NK-92 (cell line): ENCODE data around the gene FAM72C.
"Not testable (repeated sequence)": the region's sequence is repeated elsewhere in the genome, so short reads cannot be mapped to it uniquely, and the experiment has no call there.

Experiments used
- DNase-seq: peaks from one replicate; lab custom pipeline; 2025; ENCODE audit not compliant: unreplicated experiment; lab: John Stamatoyannopoulos, UW

FAM72C gene

GRCh38 chr1:143918552-143918951 lies 53.2 kb downstream of the FAM72C start:
- not testable (repeated sequence) for DNase-seq

- DNase-seq = not testable (repeated sequence)
Observed at GRCh38 chr1:143913705-143914104, 58.1 kb downstream of the FAM72C start.
